Measurements from ENCODE around the gene HOOK1.

GRCh38 chr1:59765011-59765730 is 49.6 kb upstream of the HOOK1 start:
- no peak for TF ChIP-seq CTCF (conservative IDR thresholded peaks at IDR 0.05; ENCODE audit: low read depth, low read length)
- TF ChIP-seq EZH2 (IDR thresholded peaks at IDR 0.05; ENCODE audit: borderline replicate concordance, low read depth, low read length, poor library complexity, severe bottlenecking): no peak

All from A673 (cell line).